SW 1271 (cell line): ENCODE measurements around the gene ANKS3.

Source experiments
- DNase-seq, 2 experiments: peaks; one replicate each; lab custom pipeline; 2025; lab: John Stamatoyannopoulos, UW

The ANKS3 gene

GRCh38 chr16:4724661-4725270 lies 9.3 kb downstream of the ANKS3 start:
- DNase-seq: no peak

GRCh38 chr16:4723071-4723767 lies 10.9 kb downstream of the ANKS3 start:
- DNase-seq: no peak

GRCh38 chr16:4718466-4718865 lies 15.6 kb downstream of the ANKS3 start:
- no peak for DNase-seq

GRCh38 chr16:4714996-4715395 lies 19.1 kb downstream of the ANKS3 start:
- no peak for DNase-seq

GRCh38 chr16:4713663-4714501 lies 20.2 kb downstream of the ANKS3 start:
- DNase-seq: no peak

- DNase-seq: no peak
Measured at GRCh38 chr16:4709481-4709880, 24.6 kb downstream of the ANKS3 start.

- DNase-seq: no peak
Measured at GRCh38 chr16:4706871-4707270, 27.2 kb downstream of the ANKS3 start.

GRCh38 chr16:4704913-4705312 lies 29.2 kb downstream of the ANKS3 start:
- DNase-seq: no peak

GRCh38 chr16:4704491-4704890 lies 29.6 kb downstream of the ANKS3 start:
- DNase-seq: no peak

GRCh38 chr16:4703906-4704305 lies 30.2 kb downstream of the ANKS3 start:
- no peak for DNase-seq

GRCh38 chr16:4702466-4702808 lies 31.6 kb downstream of the ANKS3 start:
- DNase-seq: no peak

- DNase-seq: no peak
Measured at GRCh38 chr16:4701791-4702465, 32.1 kb downstream of the ANKS3 start.

- DNase-seq: no peak
Measured at GRCh38 chr16:4700997-4701743, 32.9 kb downstream of the ANKS3 start.

- DNase-seq: no peak
Measured at GRCh38 chr16:4700380-4700996, 33.6 kb downstream of the ANKS3 start.

- no peak for DNase-seq
Measured at GRCh38 chr16:4699046-4699556, 35.0 kb downstream of the ANKS3 start.

- no peak for DNase-seq
Measured at GRCh38 chr16:4698321-4699045, 35.6 kb downstream of the ANKS3 start.

- DNase-seq: no peak
Measured at GRCh38 chr16:4697848-4698291, 36.2 kb downstream of the ANKS3 start.

GRCh38 chr16:4696905-4697847 lies 36.9 kb downstream of the ANKS3 start:
- no peak for DNase-seq
